Measurements from ENCODE around the gene GSX2.
"Not testable (repeated sequence)": the region's sequence is repeated elsewhere in the genome, so short reads cannot be mapped to it uniquely, and the experiment has no call there.

GSX2 gene

DNA sequence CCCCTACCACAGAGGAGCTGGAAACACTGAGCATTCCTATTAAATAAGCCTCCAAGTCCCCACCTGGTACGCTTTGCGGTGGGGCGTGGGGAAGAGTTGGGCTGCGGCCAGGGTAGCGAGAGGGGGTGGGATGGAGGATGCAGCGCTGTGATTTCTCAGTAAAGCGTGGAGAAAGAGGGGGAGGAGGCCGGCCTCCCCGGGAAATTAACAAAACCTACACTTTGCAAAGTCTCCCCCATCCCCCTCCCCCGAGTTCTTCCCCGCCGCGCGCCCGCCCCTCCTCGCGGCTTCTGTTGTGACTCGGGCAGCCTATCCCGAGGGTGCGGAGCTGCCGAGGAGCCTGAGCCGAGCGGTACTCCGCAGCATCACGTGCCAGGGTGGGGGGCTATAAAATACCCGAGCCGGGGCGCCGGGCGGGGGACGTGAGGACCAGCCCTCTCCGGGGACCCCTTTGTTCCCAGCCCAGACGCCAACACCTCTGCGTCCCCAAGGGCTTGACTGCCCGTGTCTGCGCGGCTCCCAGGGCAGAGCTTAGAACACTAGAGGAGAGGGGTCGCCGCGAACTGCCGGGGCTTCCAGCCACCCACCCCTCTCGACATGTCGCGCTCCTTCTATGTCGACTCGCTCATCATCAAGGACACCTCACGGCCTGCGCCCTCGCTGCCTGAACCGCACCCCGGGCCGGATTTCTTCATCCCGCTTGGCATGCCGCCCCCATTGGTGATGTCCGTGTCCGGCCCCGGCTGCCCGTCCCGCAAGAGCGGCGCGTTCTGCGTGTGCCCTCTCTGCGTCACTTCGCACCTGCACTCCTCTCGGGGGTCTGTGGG, at the start of gene GSX2:
Gene GSX2 (plus strand): TSS at position 416 of the 827 bp plus-strand sequence. CDS start 182 bp downstream, at position 598.
- DNase-seq (ENCODE audit: low spot score) = no peak

DNA sequence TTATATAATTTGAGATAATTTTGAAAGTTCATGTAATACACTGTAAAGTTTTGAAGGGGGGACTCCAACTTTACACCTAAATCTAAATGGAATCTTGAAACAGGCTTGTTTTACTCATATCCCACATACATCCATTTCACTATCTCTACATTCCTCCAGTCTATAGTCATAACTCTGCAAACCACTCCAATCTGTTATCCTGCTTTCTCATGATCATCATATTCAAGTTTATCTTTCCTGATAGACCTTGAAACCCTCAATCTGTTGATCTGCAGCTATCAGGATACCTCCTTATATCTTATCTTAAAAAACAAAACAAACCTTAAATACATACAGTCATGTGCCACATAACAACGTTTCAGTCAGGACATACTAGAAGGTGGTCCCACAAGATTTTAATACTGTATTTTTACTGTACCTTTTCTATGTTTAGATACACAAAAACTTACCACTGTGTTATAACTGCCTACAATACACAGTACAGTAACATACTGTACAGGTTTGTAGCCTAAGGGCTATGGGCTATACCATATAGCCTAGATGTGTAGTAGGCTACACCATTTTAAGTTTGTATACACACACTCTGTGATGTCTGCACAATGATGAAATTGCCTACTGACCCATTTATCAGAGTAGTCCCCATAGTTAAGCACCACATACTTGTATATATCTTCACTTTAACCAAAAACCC, 49.6 kb upstream of the GSX2 start:
- no peak for DNase-seq (ENCODE audit: low spot score)

DNA sequence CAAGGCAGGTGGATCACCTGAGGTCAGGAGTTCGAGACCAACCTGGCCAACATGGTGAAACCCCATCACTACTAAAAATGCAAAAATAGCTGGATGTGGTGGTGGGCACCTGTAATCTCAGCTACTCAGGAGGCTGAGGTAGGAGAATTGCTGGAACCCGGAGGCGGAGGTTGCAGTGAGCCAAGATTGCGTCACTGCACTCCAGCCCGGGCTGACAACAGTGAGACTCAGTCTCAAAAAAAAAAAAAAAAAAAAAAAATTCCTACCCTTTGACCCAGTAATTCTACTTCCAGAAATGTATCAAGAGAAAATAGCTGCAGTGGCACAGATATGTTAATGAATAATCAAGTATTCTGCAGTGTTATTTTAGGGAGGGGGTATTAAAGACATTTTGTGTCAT, 46.6 kb upstream of the GSX2 start:
- DNase-seq (ENCODE audit: low spot score) = not testable (repeated sequence)

DNA sequence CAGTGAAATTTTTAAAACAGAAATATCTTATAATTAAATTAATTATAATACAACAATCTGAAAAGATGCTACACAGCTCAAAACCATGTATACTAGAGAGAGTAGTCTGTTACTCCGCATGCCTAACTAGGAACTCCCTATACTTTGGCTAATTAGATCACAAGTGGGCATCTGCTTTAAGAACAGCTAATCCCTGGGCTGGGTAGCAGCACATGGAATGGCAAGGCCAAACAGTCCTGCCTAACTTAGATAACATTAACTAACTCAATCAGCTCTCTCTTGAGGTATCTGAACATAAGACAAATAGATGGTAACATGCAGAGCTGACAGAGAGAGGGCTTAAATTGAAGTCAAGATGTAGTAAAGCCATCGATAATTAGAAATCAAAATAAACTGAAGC, 45.5 kb upstream of the GSX2 start:
- no peak for DNase-seq (ENCODE audit: low spot score)

DNA sequence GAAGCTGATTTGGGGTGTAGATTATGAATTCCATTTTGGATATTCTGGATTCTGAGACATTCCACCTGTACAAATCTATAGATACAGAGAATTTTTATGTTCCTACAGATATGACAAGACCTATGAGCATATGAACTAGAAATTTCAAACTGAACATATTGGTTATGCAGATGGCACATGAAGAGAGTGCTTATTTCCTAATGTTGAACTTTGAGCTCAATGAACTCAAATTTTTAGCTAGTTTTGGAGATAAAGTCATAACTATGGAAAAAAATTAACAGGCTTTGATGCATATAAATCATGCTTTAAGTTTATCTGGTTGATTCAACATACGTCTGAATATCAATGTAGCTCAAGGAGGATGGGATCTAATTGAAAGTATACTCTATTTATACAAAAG, 44.5 kb upstream of the GSX2 start:
- no peak for DNase-seq (ENCODE audit: low spot score)

DNA sequence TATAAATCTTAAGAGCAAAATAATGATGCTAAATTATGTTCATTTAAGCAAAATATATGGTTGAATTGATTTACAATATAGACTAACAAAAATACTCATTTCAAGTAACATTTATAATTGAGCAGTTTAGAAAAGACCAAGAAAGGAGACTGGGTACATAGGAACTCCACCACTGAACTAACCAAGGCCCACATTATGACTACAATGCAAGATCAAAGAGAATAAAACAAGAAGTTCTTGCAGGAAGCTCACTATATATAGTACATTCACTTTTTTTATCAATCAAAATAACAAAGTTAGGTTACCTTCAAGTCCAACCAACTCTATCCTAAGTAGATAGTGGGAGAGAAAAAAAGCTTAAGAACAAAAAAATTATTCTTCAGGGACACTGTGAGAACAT, 43.6 kb upstream of the GSX2 start:
- no peak for DNase-seq (ENCODE audit: low spot score)

DNA sequence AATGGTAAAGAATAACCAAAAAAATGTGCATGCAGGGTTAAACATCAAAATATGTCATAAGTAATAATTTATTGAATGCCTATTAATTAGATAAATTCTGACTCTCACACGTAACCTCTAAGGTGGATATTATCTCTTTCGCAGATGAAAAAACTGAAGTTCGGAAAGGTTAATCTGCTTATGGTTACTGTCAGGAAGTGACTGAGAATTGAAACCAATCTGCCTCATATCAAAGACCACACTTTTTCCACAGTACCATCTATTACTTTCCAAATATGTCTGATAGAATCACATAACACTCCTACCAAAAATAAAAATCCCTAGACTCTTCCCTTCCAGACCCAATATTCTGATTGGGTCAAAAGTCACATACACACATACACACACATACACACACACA, 41.8 kb upstream of the GSX2 start:
- DNase-seq (ENCODE audit: low spot score) = no peak

DNA sequence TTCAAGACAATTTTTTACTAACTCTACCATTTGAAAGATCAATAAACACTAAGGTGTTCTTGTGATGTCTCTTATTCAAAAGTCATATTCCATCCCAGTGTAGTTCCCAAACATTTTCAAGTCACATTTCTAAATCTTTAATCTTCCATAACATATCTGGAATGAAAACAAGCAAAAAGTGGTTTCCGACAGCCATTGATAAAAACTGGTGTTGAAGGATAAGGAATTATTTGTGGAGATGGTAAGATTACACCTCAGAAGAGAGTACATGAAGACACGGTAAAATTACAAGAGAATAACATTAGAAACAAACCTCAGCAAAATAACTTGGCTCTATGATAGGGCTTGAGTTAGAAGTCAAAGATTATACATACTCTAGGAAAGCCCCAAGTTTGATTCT, 39.8 kb upstream of the GSX2 start:
- no peak for DNase-seq (ENCODE audit: low spot score)

DNA sequence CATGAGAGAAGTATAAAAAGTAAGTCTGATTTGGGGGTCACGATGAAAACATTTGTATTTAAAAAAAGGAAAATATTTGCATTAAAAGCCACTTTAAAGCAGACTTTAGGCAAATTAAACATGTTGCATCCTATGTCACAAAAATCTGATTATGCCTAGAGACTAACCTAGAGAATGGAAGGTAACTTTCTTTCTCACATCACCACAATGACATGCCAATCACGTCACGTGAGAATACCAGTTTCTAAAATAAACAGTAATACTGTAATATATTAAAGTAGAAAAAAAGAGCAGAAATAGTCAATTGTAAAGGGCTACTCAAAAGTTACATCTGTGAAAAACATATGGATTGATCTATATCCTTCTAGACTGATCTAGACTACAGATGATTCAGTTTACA, 38.9 kb upstream of the GSX2 start:
- no peak for DNase-seq (ENCODE audit: low spot score)

DNA sequence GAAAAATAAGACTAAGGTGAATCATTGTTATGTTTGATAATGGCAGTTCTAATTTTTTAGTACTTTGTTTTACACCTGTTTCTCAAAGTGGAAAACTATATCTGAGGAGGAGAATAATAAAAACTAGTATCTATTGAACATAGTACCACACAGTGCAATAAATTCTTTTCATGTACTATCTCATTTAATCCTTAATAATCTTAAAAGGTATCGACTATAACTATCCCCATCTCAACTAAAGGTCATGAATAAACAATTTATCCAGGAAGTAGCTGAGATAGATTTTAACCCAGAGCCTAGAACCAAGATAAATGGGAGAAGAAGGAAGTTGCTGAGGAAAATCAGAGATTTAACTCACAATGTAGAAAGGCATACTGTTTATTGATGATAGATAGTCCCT, 38.1 kb upstream of the GSX2 start:
- no peak for DNase-seq (ENCODE audit: low spot score)

DNA sequence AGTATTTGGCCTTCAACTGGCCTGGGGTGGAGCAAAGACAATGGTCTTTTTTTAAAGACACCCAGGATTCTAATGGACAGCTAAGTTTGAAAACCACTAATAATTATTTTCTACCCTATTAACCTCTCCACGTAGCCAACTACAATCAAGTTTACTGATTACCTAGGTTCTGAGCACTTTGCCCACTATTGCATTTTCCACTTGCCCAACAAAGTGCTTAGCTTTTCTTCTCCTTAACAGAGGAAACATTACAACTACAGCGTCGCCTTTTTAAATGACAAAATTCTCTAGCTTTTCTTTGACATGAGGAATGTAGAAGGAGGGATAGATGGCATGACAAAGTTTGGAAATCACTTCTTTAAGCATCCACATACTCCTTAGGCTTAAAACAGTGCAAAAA, 37.6 kb upstream of the GSX2 start:
- DNase-seq (ENCODE audit: low spot score) = no peak

DNA sequence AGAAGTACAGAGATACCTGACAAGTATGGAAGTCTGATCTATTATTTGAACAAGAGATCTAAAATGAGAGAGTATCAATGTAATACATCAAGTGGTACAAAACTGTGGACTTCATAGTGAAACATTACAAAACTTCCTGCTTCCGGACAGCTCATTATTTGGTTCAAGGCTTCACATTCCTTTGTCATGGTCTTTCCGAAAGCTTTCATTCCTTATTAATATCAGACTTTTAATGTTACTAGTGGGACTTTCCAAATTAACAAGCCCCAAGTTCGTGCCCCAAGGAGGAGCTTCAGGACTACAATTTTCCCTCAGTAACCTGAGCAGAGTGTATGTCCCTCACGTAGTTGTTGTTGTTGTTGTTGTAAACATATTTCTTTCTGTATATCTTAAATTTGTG, 36.7 kb upstream of the GSX2 start:
- no peak for DNase-seq (ENCODE audit: low spot score)

DNA sequence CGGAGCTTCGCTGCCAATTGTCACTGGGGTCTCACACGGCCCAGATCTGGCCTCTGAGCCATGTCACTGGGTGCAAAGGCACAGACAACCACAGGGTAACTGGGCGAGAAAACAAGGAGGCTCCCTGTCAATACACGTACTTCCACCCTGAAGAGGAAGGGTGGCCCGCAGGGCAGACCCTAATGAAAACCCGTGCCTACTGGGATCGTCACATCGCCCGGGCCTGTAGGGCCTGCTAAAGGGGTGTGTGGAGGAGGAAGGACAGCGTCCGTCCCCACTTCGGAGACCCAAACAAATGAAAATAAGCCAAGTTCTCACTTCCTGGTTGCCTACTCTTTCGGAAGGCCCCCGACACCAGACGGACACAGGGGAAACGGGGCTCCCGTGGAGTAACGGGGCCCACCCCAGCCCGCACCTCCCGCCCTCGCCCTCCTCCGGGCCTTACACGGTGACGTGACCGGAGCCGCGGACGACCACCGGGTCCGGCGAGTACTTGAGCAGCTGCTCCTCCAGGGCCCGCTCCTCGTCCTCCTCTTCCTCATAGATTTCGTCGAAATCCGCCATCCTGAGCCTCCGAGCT, 36.1 kb upstream of the GSX2 start:
- peak; percentile 16 for DNase-seq (ENCODE audit: low spot score)

DNA sequence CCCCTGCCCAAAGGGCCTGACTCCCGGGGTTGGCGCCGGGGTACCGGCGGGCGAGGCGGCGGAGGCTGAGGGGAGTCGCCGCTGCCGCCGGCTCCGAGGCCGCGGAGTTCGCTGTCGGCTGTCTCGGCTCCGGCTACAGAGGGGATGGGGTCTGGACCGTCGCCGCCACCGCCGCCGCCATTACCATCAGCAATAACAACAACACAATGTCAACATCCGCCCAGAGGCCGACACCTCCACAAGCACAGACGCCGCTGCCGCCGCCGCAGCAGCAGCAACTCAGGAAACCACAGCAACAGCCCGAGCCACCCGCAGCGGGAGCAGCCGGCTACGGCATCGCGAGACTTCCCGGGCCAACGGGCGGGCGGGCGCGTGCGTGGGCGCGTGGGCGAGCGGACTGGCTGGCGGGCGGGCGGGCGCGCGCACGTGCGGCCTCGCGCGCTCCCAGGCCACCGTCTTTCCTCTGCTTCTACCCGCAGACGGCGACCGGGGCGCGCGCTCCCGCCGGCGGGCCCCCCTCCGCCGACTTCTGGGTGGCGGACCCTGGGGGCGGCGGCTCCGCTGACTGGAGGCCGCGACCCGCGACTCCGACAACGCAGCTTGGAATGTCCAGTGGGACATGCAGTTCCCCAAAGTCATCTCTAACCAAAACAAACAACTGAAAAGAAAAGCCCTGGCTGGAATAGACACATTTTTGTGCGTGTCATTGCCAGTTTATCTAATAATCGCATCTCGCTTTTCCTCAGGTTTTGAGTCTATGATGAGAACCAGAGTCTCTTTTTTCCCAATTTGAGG, 35.4 kb upstream of the GSX2 start, which contains the start of gene CHIC2:
Gene CHIC2 (minus strand): TSS at position 289 of the 795 bp plus-strand sequence. CDS start 305 bp downstream, outside the sequence.
- DNase-seq (ENCODE audit: low spot score) = peak; percentile 87

DNA sequence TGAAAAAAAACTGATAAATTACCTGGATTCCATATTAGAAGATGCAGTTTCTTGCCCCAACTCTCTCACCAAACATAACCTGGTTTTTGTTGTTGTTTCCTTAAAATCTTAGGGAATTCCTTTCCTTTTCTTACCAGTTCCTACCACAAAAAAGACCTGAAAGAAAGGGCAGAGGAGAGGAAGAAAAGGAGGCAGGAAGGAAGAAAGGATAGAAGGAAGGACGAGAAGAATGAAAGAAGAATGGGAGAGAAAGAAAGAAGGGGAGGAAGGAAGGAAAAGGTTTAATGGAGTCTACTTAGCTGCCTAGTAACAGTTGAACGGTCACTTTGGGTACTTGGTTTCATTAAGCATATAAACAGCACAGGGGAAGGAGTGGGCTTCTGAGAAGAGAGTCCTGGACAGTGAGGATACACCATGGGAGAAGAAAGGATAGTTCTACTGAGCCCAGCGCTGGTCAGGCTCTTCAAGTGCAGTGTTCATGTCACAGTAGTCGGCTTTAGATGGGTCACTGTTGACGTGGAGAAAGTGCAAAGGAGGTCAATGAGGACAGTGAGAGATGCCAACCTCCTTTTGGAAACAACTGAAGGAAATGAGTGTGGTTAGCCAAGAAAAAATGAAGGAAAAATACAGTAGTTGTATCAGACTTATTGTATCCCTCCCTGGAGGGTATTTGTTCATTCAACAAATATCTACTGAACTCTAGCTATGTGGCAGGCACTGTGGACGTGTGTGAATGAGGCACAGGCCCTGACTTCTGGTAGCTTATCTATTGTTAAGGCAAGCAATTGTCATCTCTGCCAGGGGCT, 34.5 kb upstream of the GSX2 start:
- DNase-seq (ENCODE audit: low spot score) = no peak

DNA sequence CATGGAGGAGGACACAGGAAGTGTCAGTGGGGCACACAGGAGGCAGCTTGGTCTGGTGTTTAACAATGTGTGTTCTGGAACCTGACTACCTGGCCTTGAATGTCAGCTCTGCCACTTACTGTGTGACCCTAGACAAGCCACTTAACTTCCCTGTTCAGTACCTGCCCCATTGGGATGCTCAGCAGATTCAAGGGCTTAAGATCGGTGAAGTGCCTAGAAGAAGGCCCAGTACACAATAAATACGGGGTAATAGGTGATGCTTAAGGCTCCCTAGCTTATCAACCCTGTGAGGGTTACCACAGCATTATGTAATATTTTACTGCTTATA, 33.9 kb upstream of the GSX2 start:
- DNase-seq (ENCODE audit: low spot score) = no peak

DNA sequence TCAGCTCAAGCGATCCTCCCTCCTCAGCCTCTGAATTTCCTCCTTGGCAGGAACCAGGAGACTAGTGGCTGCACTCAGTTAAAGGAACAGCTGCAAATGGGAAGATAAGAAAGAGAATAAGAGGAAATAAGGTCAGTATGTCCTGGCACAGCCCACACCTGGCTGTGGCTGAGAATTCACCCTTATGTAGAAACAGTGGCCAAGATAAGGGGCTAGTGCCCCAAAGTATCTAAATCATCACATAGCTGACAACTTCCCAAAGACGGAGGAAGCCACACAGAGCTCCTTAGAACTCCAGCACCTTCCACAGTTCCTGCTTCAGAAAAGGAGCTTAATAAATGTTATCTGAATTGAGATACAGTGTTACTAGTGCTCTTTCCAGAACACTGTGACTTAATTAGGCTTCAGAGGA, 33.2 kb upstream of the GSX2 start:
- no peak for DNase-seq (ENCODE audit: low spot score)

DNA sequence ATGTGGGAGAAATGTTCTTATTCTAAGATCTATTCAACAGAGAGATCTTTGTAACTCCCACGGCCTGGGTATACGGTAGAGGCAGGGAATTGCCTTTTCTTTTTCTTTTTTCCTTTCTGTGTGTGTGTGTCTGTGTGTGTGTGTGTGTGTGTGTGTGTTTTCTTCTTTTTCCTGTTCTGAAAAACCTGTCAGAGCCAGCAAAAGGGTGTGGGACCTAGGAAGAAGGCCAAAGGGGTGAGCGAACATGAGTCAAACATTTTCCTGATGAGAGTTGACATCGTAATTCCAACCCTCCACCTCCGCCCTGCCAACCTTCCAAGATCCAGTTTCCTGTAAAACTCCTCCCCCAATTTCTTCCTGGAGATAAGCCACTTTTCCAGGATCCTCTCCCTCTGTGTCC, 32.8 kb upstream of the GSX2 start:
- DNase-seq (ENCODE audit: low spot score) = no peak

DNA sequence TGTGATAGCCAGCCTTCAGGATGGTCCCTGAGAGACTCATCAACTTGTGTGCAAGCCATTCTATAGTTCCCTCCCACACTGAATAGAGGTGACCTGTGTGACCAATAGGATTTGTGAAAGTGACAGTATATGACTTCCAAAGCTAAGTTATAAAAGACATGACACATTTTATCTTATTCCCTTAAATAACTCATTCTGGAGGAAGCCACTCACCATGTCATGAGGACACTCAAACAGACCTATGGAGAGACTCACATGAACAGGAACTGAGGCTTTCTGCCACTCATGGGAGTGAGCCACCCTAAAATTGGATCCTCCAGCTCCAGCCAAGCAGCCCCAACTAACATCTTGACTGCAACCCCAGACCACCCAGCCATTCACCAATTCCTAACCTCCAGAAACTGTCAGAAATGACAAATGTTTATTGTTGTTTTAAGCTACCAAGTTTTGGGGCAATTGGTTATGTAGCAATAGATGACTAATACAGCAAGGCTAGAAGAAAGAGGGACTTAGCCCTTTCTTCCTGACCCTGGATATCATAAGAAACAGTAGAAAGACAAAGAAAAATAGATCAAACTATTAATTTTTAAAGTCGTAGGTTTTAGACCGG, 26.6 kb upstream of the GSX2 start:
- no peak for DNase-seq (ENCODE audit: low spot score)

DNA sequence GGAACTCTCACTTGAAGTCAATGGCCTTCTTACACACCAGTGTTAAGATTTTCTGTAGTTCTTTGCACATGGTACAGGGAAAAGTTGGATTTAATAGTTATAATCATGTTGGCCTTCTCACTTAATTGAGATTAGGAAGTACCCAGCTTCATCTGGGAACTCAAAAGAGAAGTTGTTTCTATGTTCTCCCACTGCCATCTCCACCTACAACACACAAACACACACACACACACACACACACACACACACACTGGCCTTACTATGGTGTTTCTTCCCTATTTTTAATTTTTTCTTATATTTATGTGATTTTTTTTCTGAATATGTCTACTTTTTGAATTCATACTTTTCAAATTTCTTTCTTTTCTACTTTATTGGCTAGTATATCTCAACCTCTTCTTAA, 25.6 kb upstream of the GSX2 start:
- DNase-seq (ENCODE audit: low spot score) = no peak

DNA sequence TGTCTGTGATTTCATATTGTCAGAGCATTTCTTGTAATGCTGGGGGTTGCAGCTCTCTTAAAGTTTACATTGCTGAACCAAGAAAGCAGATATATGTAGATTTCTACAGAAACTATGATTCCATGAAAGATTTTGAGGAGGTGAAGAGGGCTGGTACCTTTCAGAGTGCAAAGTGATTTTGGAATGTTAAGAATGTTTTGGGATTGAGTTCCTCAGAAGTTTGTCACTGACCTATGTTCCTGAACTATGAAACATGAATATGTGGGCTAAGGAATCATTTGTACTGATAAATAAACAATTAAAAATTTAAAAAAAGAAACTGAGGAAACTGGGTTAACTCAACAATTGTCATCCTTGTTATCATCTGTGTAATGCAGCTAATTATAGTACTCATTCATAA, 23.3 kb upstream of the GSX2 start:
- no peak for DNase-seq (ENCODE audit: low spot score)

Data from SW480 (cell line).